IMR-90 (cell line): ENCODE measurements around the gene SNX25. TPM values are rescaled to one million over a fixed set of nuclear protein-coding genes. Genes with fewer than 3 reads are reported as not detected.

ENCODE experiments used
- ATAC-seq: fragments of 200-7000 bp; cut with Tn5 transposase; 2 replicates; pipeline ENCODE4 v1.9.1; 2020; ENCODE audit warnings: low read depth, mild to moderate bottlenecking, moderate library complexity
- BruUV-seq: library from RNA; stranded (reverse); fragments of 400-500 nt; replicated peaks from 2 replicates; lab custom pipeline; 2021; lab: Mats Ljungman, UMichigan
- CTCF ChIA-PET: fragments of 300-600 bp; formaldehyde crosslinking; extraction: SDS; loops from one replicate; lab custom pipeline; 2021; ENCODE audit warnings: antibody characterized with exemption; lab: Yijun Ruan, JAX
- POLR2A ChIA-PET: fragments of 300-600 bp; sonication (Branson Sonifier 250); formaldehyde crosslinking; loops from one replicate; lab custom pipeline; 2022; ENCODE audit warnings: antibody characterized with exemption; ENCODE audit not compliant: unreplicated experiment; lab: Charles Lee
- DNase-seq: peaks from one replicate; pipeline ENCODE4 v3.0.0; 2013
- H2AFZ ChIP-seq: replicated peaks from 2 replicates; pipeline ENCODE3; 2013; ENCODE audit warnings: low read length, mild to moderate bottlenecking; ENCODE audit not compliant: poor library complexity
- H2AK5ac ChIP-seq: 2 replicates; pipeline ENCODE4 v1.6.1; 2013; ENCODE audit warnings: low read depth, low read length, inconsistent platforms
- H2AK9ac ChIP-seq: replicated peaks from 2 replicates; pipeline ENCODE3; 2013; ENCODE audit warnings: mild to moderate bottlenecking, low read depth, low read length, moderate library complexity; ENCODE audit not compliant: poor library complexity
- H2BK120ac ChIP-seq: 2 replicates; pipeline ENCODE4 v1.6.1; 2013; ENCODE audit warnings: low read depth, low read length, inconsistent platforms
- H2BK15ac ChIP-seq: 3 replicates; pipeline ENCODE4 v1.6.1; 2013; ENCODE audit warnings: low read depth, low read length, inconsistent platforms
- H2BK20ac ChIP-seq: 2 replicates; pipeline ENCODE4 v1.6.1; 2013; ENCODE audit warnings: low read depth, mild to moderate bottlenecking, inconsistent platforms, low read length, moderate library complexity
- H2BK5ac ChIP-seq: 2 replicates; pipeline ENCODE4 v1.6.1; 2013; ENCODE audit warnings: mild to moderate bottlenecking, low read depth, low read length, inconsistent platforms; ENCODE audit not compliant: poor library complexity, severe bottlenecking
- H3K14ac ChIP-seq: replicated peaks from 2 replicates; pipeline ENCODE4 v1.6.1; 2013; ENCODE audit warnings: low read depth, low read length, inconsistent platforms
- H3K18ac ChIP-seq: 2 replicates; pipeline ENCODE4 v1.6.1; 2013; ENCODE audit warnings: low read depth, low read length, control low read depth
- H3K23ac ChIP-seq: 2 replicates; pipeline ENCODE4 v1.6.1; 2013; ENCODE audit warnings: low read depth, low read length, inconsistent platforms
- H3K27ac ChIP-seq: 2 replicates; pipeline ENCODE4 v1.5.1; 2013; ENCODE audit warnings: mild to moderate bottlenecking, control low read depth, low read length; ENCODE audit not compliant: insufficient read depth
- H3K27me3 ChIP-seq: 2 replicates; pipeline ENCODE4 v1.6.1; 2013; ENCODE audit warnings: low read length; ENCODE audit not compliant: control insufficient read depth, insufficient read depth
- H3K36me3 ChIP-seq: 2 replicates; pipeline ENCODE4 v1.6.1; 2013; ENCODE audit warnings: low read length, mixed read lengths; ENCODE audit not compliant: control insufficient read depth, insufficient read depth
- H3K4ac ChIP-seq: 2 replicates; pipeline ENCODE4 v1.6.1; 2013; ENCODE audit warnings: low read depth, low read length, inconsistent platforms
- H3K4me1 ChIP-seq: 2 replicates; pipeline ENCODE4 v1.6.1; 2013; ENCODE audit warnings: low read length, mixed read lengths; ENCODE audit not compliant: control insufficient read depth, insufficient read depth
- H3K4me2 ChIP-seq: 2 replicates; pipeline ENCODE4 v1.6.1; 2013; ENCODE audit warnings: low read depth, mild to moderate bottlenecking, control low read depth, low read length, moderate library complexity
- H3K4me3 ChIP-seq: 2 replicates; pipeline ENCODE4 v1.5.1; 2013; ENCODE audit warnings: low read depth, mild to moderate bottlenecking, control low read depth, low read length, moderate library complexity; ENCODE audit not compliant: insufficient read depth
- H3K56ac ChIP-seq: 2 replicates; pipeline ENCODE4 v1.6.1; 2013; ENCODE audit warnings: low read length, inconsistent platforms; ENCODE audit not compliant: insufficient read depth; ENCODE audit errors: extremely low read depth
- H3K79me1 ChIP-seq, 2 experiments: 2 replicates each; pipeline ENCODE4 v1.6.1; 2013; ENCODE audit warnings: low read length in 2 of 2, inconsistent platforms in 1 of 2, low read depth in 1 of 2
- H3K9ac ChIP-seq: 2 replicates; pipeline ENCODE4 v1.6.1; 2013; ENCODE audit warnings: low read depth, low read length, control low read depth
- H3K9me1 ChIP-seq: 2 replicates; pipeline ENCODE4 v1.6.1; 2013; ENCODE audit warnings: low read length, inconsistent platforms; ENCODE audit not compliant: insufficient read depth
- H3K9me3 ChIP-seq: 2 replicates; pipeline ENCODE4 v1.6.1; 2013; ENCODE audit warnings: low read length; ENCODE audit not compliant: control insufficient read depth, insufficient read depth
- H4K20me1 ChIP-seq: 2 replicates; pipeline ENCODE4 v1.6.1; 2013; ENCODE audit warnings: low read length, inconsistent platforms; ENCODE audit not compliant: insufficient read depth
- H4K5ac ChIP-seq: 2 replicates; pipeline ENCODE4 v1.6.1; 2013; ENCODE audit warnings: mild to moderate bottlenecking, low read depth, low read length, control low read depth
- H4K8ac ChIP-seq, 2 experiments: 2 replicates each; pipeline ENCODE4 v1.6.1; 2013; ENCODE audit warnings: low read depth in 2 of 2, low read length in 2 of 2, control low read depth in 1 of 2, inconsistent platforms in 1 of 2
- H4K91ac ChIP-seq: 2 replicates; pipeline ENCODE4 v1.6.1; 2013; ENCODE audit warnings: low read depth, low read length, inconsistent platforms; ENCODE audit not compliant: insufficient read depth
- BHLHE40 ChIP-seq: fragments of 150-350 bp; IDR thresholded peaks from 2 replicates; pipeline ENCODE4 v1.6.1; 2016; ENCODE audit warnings: mild to moderate bottlenecking, low read depth, low read length
- CEBPB ChIP-seq: IDR thresholded peaks from 2 replicates; pipeline ENCODE4 v1.6.1; 2012; ENCODE audit warnings: low read depth, low read length, improper control_type of control experiment
- CHD1 ChIP-seq: IDR thresholded peaks from 2 replicates; pipeline ENCODE4 v1.6.1; 2012; ENCODE audit warnings: low read depth, low read length, improper control_type of control experiment
- MAFK ChIP-seq: IDR thresholded peaks from 2 replicates; pipeline ENCODE4 v1.6.1; 2012; ENCODE audit warnings: low read depth, low read length, improper control_type of control experiment
- MAZ ChIP-seq: IDR thresholded peaks from 2 replicates; pipeline ENCODE4 v1.6.1; 2012; ENCODE audit warnings: low read depth, mild to moderate bottlenecking, low read length, improper control_type of control experiment, moderate library complexity, borderline replicate concordance
- MXI1 ChIP-seq: IDR thresholded peaks from 2 replicates; pipeline ENCODE4 v1.6.1; 2012; ENCODE audit warnings: low read depth, mild to moderate bottlenecking, low read length, moderate library complexity, borderline replicate concordance
- NFE2L2 ChIP-seq: fragments of 150-350 bp; IDR thresholded peaks from 2 replicates; pipeline ENCODE4 v1.6.1; 2016; ENCODE audit warnings: low read depth, mild to moderate bottlenecking, low read length
- POLR2A ChIP-seq: IDR thresholded peaks from 2 replicates; pipeline ENCODE4 v1.6.1; 2012; ENCODE audit warnings: mild to moderate bottlenecking, low read depth, low read length
- RAD21 ChIP-seq: IDR thresholded peaks from 2 replicates; pipeline ENCODE4 v1.6.1; 2012; ENCODE audit warnings: low read length, improper control_type of control experiment
- RCOR1 ChIP-seq: IDR thresholded peaks from 2 replicates; pipeline ENCODE4 v1.6.1; 2012; ENCODE audit warnings: mild to moderate bottlenecking, low read length, improper control_type of control experiment; ENCODE audit not compliant: insufficient replicate concordance
- RFX5 ChIP-seq: IDR thresholded peaks from 2 replicates; pipeline ENCODE4 v1.8.0; 2012; ENCODE audit warnings: low read depth, mild to moderate bottlenecking, low read length, moderate library complexity
- SMC3 ChIP-seq: fragments of 150-350 bp; IDR thresholded peaks from 2 replicates; pipeline ENCODE4 v1.6.1; 2016; ENCODE audit warnings: low read depth, mild to moderate bottlenecking, antibody characterized with exemption, low read length, moderate library complexity
- WGBS, 2 experiments: methylation state at CpG; one replicate each; pipeline versions ENCODE4 v1.1.5 to v1.1.7; 2013; ENCODE audit warnings: missing lambda C conversion rate in 2 of 2; ENCODE audit not compliant: insufficient read length in 1 of 2; ENCODE audit errors: extremely low coverage in 2 of 2; 5-methylcytosine and 5-hydroxymethylcytosine counted together
- dilution Hi-C: fragments of 300-500 bp; cut with HindIII; formaldehyde crosslinking; loops from one replicate; pipeline ENCODE4 v1.14.3; 2018; ENCODE audit warnings: low sequenced_read_pairs; ENCODE audit not compliant: unreplicated experiment
- in situ Hi-C: fragments of 300-500 bp; cut with MboI; formaldehyde crosslinking; loops from 3 replicates; pipeline ENCODE4 v1.14.3; 2019; ENCODE audit warnings: low sequenced_read_pairs, inconsistent platforms, mixed read lengths
- intact Hi-C: fragments of 100-400 bp; cut with micrococcal nuclease; formaldehyde crosslinking; loops from 2 replicates; pipeline ENCODE4 v1.10.0; 2022
- polyA plus RNA-seq, 3 experiments: library from polyadenylated mRNA; depleted of rRNA; stranded (reverse); fragments of >200 nt; gene quantifications; 2 replicates each; pipeline ENCODE4 v1.2.3, GENCODE V29; 2012; ENCODE audit warnings: low replicate concordance in 1 of 3
- total RNA-seq: library from RNA; depleted of rRNA; stranded (reverse); fragments of >200 nt; gene quantifications from 2 replicates; pipeline ENCODE4 v1.2.3, GENCODE V29; 2012
- TF ChIP-seq, protein P1 (sequence below): fragments of 150-350 bp; IDR thresholded peaks from 2 replicates; pipeline ENCODE4 v1.6.1; 2017; ENCODE audit warnings: mild to moderate bottlenecking, antibody characterized with exemption, low read length, low read depth
- TF ChIP-seq, protein P2 (sequence below): fragments of 150-350 bp; IDR thresholded peaks from 2 replicates; pipeline ENCODE4 v1.6.1; 2016; ENCODE audit warnings: low read depth, mild to moderate bottlenecking, low read length, moderate library complexity, borderline replicate concordance
- TF ChIP-seq, protein P3 (sequence below): conservative IDR thresholded peaks from 2 replicates; pipeline ENCODE4 v1.5.1; 2012; ENCODE audit warnings: mild to moderate bottlenecking, low read depth, low read length, improper control_type of control experiment

SNX25 gene
- total and polyA plus RNA-seq, 2 of the 4 experiments (the other 2 are of a cell fraction), result 11.4 to 28.3 TPM

DNA sequence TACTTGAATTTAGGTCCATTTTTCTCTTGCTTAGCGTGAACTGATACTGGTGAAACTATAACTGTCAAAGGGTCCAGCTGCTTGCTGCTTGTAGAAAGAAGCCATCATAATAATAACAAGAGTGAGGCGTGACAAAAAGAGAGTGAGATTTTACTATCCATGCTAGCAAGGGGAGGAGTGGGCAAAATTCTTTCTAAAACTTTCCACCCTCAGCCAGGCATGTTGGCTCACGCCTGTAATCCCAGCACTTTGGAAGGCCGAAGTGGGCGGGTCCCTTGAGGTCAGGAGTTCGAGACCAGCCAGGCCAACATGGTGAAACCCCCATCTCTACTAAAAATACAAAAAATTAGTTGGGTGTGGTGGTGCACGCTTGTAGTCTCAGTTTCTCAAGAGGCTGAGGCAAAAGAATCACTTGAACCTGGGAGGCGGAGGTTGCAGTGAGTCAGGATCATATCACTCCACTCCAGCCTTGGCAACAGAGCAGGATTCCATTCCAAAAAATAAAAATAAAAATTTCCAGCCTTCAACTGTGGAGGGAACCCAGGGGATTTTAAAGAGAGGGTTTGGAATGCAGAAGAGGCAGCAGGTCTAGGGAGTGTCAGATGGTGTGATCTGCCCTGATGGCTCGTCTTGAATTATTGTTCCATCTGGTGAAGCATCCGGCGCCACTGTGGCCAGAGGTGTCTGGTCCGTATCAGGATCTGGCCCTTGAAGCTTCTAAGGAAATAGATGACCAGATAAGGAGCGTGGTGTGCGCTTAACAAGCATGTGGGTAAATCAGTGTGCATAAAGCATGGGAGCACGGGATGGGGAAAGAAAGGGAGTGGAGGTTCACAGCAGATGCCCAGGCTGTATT is 134.6 kb downstream of the SNX25 start:
- no peak overlapping the region for H3K4me2 ChIP-seq
- H2AK9ac ChIP-seq, result no peak overlapping the region
- H2BK20ac ChIP-seq, result no peak overlapping the region
- ATAC-seq, result peak; percentile 73
- ChIA-PET POLR2A (no interaction called here), CTCF (no interaction called here)
- H3K56ac ChIP-seq, result no peak overlapping the region
- peak; percentile 27 for DNase-seq
- H3K4ac ChIP-seq, result no peak overlapping the region
- H3K4me3 ChIP-seq, result no peak overlapping the region
- no peak overlapping the region for H2BK120ac ChIP-seq
- H3K9me3 ChIP-seq, result no peaks in the 10 kb centered on the region
- dilution Hi-C loops, result no loop called here
- H4K91ac ChIP-seq, result no peak overlapping the region
- no peak overlapping the region for H3K9ac ChIP-seq
- H3K79me1 ChIP-seq, result no peaks in the 10 kb centered on the region; a peak in 1 of 4 replicates
- no peak overlapping the region for H2BK15ac ChIP-seq
- intact Hi-C loops, result no loop called here
- H3K27me3 ChIP-seq, result no peaks in the 10 kb centered on the region
- WGBS, 2 experiments, result 79% methylated on average over 7 of the region's 15 CpGs; no CpG with 5 or more reads in 1 of the 2 experiments
- no peaks in the 10 kb centered on the region for H4K20me1 ChIP-seq
- no peak overlapping the region; the same call in 1 of the 2 replicates for H3K18ac ChIP-seq
- H4K8ac ChIP-seq, result no peak overlapping the region
- in situ Hi-C loops, result no loop called here
- H3K4me1 ChIP-seq, result peaks cover 5% of the 10 kb centered on the region; the same call in 1 of the 2 replicates
- H3K36me3 ChIP-seq, result peaks cover 8% of the 10 kb centered on the region
- no peak overlapping the region for H3K23ac ChIP-seq
- no peak overlapping the region for H3K14ac ChIP-seq
- H3K27ac ChIP-seq, result no peak overlapping the region
- no peak overlapping the region for H2BK5ac ChIP-seq
- H2AK5ac ChIP-seq, result no peak overlapping the region
- BruUV-seq, result no TSS peak
- H4K5ac ChIP-seq, result no peak overlapping the region
- no peaks in the 10 kb centered on the region; the same call in 1 of the 2 replicates for H3K9me1 ChIP-seq
- no peak overlapping the region for H2AFZ ChIP-seq
- TF ChIP-seq POLR2A (no peak), RCOR1 (no peak), MAZ (no peak), CHD1 (no peak), RAD21 (no peak), NFE2L2 (no peak), MXI1 (no peak), BHLHE40 (no peak), MAFK (no peak), SMC3 (no peak), CEBPB (no peak), RFX5 (no peak)
- TF ChIP-seq, protein P1, sequence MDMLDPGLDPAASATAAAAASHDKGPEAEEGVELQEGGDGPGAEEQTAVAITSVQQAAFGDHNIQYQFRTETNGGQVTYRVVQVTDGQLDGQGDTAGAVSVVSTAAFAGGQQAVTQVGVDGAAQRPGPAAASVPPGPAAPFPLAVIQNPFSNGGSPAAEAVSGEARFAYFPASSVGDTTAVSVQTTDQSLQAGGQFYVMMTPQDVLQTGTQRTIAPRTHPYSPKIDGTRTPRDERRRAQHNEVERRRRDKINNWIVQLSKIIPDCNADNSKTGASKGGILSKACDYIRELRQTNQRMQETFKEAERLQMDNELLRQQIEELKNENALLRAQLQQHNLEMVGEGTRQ, result no peak
- TF ChIP-seq, protein P2, sequence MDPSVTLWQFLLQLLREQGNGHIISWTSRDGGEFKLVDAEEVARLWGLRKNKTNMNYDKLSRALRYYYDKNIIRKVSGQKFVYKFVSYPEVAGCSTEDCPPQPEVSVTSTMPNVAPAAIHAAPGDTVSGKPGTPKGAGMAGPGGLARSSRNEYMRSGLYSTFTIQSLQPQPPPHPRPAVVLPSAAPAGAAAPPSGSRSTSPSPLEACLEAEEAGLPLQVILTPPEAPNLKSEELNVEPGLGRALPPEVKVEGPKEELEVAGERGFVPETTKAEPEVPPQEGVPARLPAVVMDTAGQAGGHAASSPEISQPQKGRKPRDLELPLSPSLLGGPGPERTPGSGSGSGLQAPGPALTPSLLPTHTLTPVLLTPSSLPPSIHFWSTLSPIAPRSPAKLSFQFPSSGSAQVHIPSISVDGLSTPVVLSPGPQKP, result no peak
- TF ChIP-seq, protein P3, sequence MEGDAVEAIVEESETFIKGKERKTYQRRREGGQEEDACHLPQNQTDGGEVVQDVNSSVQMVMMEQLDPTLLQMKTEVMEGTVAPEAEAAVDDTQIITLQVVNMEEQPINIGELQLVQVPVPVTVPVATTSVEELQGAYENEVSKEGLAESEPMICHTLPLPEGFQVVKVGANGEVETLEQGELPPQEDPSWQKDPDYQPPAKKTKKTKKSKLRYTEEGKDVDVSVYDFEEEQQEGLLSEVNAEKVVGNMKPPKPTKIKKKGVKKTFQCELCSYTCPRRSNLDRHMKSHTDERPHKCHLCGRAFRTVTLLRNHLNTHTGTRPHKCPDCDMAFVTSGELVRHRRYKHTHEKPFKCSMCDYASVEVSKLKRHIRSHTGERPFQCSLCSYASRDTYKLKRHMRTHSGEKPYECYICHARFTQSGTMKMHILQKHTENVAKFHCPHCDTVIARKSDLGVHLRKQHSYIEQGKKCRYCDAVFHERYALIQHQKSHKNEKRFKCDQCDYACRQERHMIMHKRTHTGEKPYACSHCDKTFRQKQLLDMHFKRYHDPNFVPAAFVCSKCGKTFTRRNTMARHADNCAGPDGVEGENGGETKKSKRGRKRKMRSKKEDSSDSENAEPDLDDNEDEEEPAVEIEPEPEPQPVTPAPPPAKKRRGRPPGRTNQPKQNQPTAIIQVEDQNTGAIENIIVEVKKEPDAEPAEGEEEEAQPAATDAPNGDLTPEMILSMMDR, result no peak
